GOT3 (cell line): Measurements from ENCODE around the gene KCTD14.
"Not testable (repeated sequence)": the region's sequence is repeated elsewhere in the genome, so short reads cannot be mapped to it uniquely, and the experiment has no call there.

ENCODE experiments used
- DNase-seq: peaks from one replicate; lab custom pipeline; 2025; ENCODE audit warnings: mixed read lengths; lab: John Stamatoyannopoulos, UW

KCTD14 gene

GRCh38 chr11:78023426-78023825 is 350 bp upstream of the KCTD14 start:
- DNase-seq = no peak

- DNase-seq = no peak
Measured at GRCh38 chr11:78021611-78022010, 1.5 kb downstream of the KCTD14 start.

- DNase-seq = no peak
Measured at GRCh38 chr11:78020246-78020645, 2.8 kb downstream of the KCTD14 start.

GRCh38 chr11:78019808-78020207 is 3.3 kb downstream of the KCTD14 start:
- no peak for DNase-seq

GRCh38 chr11:78015878-78016277 is 7.2 kb downstream of the KCTD14 start:
- DNase-seq = no peak

- DNase-seq = not testable (repeated sequence)
Measured at GRCh38 chr11:78014937-78015520, 8.0 kb downstream of the KCTD14 start.

- no peak for DNase-seq
Measured at GRCh38 chr11:78011301-78011700, 11.8 kb downstream of the KCTD14 start.

GRCh38 chr11:78010755-78011154 is 12.3 kb downstream of the KCTD14 start:
- no peak for DNase-seq

GRCh38 chr11:78010304-78010703 is 12.8 kb downstream of the KCTD14 start:
- no peak for DNase-seq

- no peak for DNase-seq
Measured at GRCh38 chr11:78009062-78009461, 14.0 kb downstream of the KCTD14 start.

GRCh38 chr11:78000193-78000592 is 22.9 kb downstream of the KCTD14 start:
- DNase-seq = no peak

- DNase-seq = no peak
Measured at GRCh38 chr11:77999446-78000030, 23.5 kb downstream of the KCTD14 start.

- peak; percentile 83 for DNase-seq
Measured at GRCh38 chr11:77994434-77995362, 28.4 kb downstream of the KCTD14 start, which contains the start of gene INTS4. Gene INTS4, minus strand, starts transcription at chr11:77994668. Its CDS starts 25 bp downstream, at chr11:77994643.

GRCh38 chr11:77993902-77994301 is 29.2 kb downstream of the KCTD14 start:
- DNase-seq = no peak

GRCh38 chr11:77990981-77991380 is 32.1 kb downstream of the KCTD14 start:
- no peak for DNase-seq

GRCh38 chr11:77986456-77986855 is 36.6 kb downstream of the KCTD14 start:
- DNase-seq = not testable (repeated sequence)

GRCh38 chr11:77981346-77981947 is 41.6 kb downstream of the KCTD14 start:
- DNase-seq = no peak

- DNase-seq = no peak
Measured at GRCh38 chr11:77968337-77968736, 54.7 kb downstream of the KCTD14 start.

GRCh38 chr11:77967753-77968152 is 55.3 kb downstream of the KCTD14 start:
- DNase-seq = no peak

GRCh38 chr11:77967121-77967520 is 56.0 kb downstream of the KCTD14 start:
- no peak for DNase-seq

GRCh38 chr11:77966338-77966737 is 56.7 kb downstream of the KCTD14 start:
- no peak for DNase-seq
